ENCODE results near the gene NCOA3. TPM values are rescaled to one million over a fixed set of nuclear protein-coding genes. Genes with fewer than 3 reads are reported as not detected.
A peak's percentile ranks its signal among the peaks of the same experiment; 100 is the strongest.

The NCOA3 gene
- total RNA-seq, 3 donors from 2014 or later = 22.8 to 28.8 (median 24.7) TPM

DNA sequence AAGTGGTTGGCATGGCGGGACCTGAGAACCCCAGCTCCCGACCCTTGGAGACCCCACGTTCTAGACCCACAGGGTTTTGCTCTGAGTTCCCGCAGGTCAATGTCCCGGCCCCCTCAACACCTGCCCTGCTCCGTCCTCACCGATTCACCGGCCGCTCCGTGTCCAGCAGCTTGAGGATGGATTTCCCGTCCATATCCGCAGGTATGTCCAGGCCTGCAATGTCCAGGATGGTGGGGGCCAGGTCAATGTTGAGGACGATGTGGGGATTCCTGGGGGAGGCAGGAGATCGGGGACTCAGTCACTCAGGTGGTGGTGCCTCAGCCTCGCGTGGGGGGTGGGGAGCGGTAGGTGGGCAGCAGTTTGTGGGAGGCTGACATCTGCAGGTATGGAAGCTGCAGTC is 176.8 kb downstream of the NCOA3 start:
- no peak for TF ChIP-seq CTCF (IDR thresholded peaks at IDR 0.05)
- intact Hi-C loops (cut with DNase I, micrococcal nuclease) = loop anchor here in 1 of 2 donors (10.0 kb wide), 1 partner anchor 946 kb away; no protein-coding TSS in a partner anchor
- no peak for ATAC-seq
- Histone ChIP-seq H3K4me1 (ENCODE audit: low read depth) (no peaks in the 10 kb centered on the region), H3K36me3 (ENCODE audit: low read depth) (no peaks in the 10 kb centered on the region), H3K9me3 (no peaks in the 10 kb centered on the region), H3K4me3 (no peak overlapping the region)
- no peak for DNase-seq

DNA sequence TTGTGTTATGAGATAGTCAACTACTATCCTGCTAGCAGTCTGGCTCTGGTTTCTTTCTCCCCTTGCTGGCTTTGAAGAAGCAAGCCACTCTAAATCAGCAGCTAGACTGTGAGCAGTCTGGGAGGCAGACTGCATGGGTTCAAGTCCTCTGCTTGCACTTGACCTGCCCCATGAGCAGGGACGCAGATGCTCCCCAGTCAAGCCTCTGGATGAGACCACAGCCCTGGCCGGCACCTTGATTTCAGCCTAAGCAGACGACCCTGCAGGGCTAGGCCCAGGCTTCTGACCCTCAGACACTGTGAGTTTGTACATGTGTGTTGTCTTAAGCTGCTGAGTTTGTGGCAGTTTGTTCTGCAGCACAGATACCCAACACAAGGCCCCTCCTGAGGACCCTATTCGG is 177.8 kb downstream of the NCOA3 start:
- no peak for ATAC-seq
- TF ChIP-seq CTCF (IDR thresholded peaks at IDR 0.05) = no peak
- Histone ChIP-seq H3K9me3 (no peaks in the 10 kb centered on the region), H3K36me3 (ENCODE audit: low read depth) (no peaks in the 10 kb centered on the region), H3K4me3 (no peak overlapping the region), H3K4me1 (ENCODE audit: low read depth) (no peaks in the 10 kb centered on the region)
- DNase-seq = no peak
- intact Hi-C loops (cut with DNase I, micrococcal nuclease) = loop anchor here in 1 of 2 donors (10.0 kb wide), 1 partner anchor 945 kb away; no protein-coding TSS in a partner anchor

DNA sequence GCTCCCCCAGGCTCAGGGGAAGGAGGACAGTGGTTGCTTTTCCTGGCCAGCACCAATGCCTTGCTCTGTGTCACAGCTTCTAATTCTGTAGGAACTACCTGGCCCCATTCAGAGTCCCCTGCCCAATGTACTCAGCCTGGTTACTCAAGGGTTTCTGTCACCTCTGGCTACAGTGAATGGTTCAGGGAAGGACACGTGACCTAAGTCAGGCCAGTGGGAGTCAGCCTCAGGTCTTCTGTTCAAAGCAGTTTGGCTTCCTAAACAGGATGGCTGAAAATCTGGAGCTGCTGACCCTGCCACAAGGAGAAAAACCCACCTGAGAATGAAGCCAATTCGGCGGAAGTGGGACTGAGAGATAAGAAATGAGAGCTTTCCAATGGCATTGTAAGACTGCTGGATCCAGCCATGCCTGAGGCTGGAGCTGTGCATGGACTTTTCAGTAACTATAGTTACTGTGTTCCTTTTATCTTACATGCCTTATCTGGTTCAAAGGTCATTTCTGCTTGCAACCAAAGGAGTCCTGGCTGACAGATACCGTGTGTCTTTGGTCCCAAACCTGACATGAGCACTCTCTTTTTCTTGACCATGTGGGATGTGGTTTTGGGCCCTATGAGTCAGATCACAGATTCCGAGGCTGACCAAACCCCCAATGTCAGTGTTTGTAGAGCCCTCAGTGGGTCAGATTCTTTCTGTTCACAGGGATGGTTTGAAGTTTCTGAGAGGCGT is 179.3 kb downstream of the NCOA3 start:
- peak; percentile 13 for ATAC-seq
- no peak for TF ChIP-seq CTCF (IDR thresholded peaks at IDR 0.05)
- intact Hi-C loops (cut with DNase I, micrococcal nuclease) = no loop called here
- Histone ChIP-seq H3K9me3 (no peaks in the 10 kb centered on the region), H3K4me3 (no peak overlapping the region), H3K36me3 (ENCODE audit: low read depth) (no peaks in the 10 kb centered on the region), H3K4me1 (ENCODE audit: low read depth) (no peaks in the 10 kb centered on the region)
- no peak for DNase-seq

DNA sequence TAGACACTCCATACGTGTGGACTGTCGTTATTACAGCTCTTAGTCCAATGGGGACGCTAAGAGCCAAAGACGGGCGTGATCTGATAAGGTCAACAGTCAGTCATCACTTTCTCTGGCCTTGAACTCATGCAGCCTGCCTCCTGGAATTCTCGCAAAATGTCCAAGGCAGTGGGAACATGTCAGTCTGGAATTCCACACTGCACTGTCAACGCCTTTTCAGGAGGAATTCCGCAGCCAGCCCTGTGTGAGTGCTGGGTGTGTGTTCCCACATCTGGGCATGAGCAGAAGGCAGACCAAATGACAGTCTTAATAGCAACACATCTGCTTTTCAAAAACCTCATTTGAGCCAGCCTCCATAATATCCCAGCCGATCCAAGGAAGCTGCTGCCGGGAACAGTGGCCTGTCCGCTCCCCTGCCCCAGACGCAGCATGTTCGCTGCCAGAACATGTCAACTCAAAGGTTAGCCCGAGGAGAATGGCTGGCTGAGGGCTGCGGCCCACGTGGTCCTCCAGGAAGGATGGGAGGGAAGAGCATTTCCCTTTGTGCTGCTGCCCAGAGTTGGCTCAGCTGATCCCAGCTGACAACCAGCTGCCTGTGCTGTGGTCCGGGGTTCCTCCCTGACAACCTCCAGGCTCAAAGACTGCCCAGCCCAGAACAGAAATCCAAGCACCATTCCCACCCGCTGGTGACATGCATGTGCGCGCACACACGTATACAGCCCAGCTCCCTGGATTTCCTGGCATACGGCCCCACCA is 180.5 kb downstream of the NCOA3 start:
- DNase-seq (no peak), ATAC-seq (peak; percentile 16)
- TF ChIP-seq CTCF (IDR thresholded peaks at IDR 0.05) = no peak
- intact Hi-C loops (cut with DNase I, micrococcal nuclease) = no loop called here
- Histone ChIP-seq H3K9me3 (no peaks in the 10 kb centered on the region), H3K4me3 (no peak overlapping the region), H3K36me3 (ENCODE audit: low read depth) (no peaks in the 10 kb centered on the region), H3K4me1 (ENCODE audit: low read depth) (no peaks in the 10 kb centered on the region)

GRCh38 chr20:47682916-47683315 is 181.2 kb downstream of the NCOA3 start:
- H3K9me3 ChIP-seq = no peaks in the 10 kb centered on the region
- H3K36me3 ChIP-seq (ENCODE audit: low read depth) = no peaks in the 10 kb centered on the region
- DNase-seq (no peak), ATAC-seq (no peak)
- no peak for TF ChIP-seq CTCF (IDR thresholded peaks at IDR 0.05)
- intact Hi-C loops (cut with DNase I, micrococcal nuclease) = no loop called here
- no peaks in the 10 kb centered on the region for H3K4me1 ChIP-seq (ENCODE audit: low read depth)
- H3K4me3 ChIP-seq = no peak overlapping the region

Measured in mucosa of descending colon (tissue), 3 donors.